ENCODE data around the gene NAA11. TPM values are rescaled to one million over a fixed set of nuclear protein-coding genes. Genes with fewer than 3 reads are reported as not detected.

NAA11 gene
- total and polyA plus RNA-seq, 7 experiments from 2014 or later: not detected

DNA sequence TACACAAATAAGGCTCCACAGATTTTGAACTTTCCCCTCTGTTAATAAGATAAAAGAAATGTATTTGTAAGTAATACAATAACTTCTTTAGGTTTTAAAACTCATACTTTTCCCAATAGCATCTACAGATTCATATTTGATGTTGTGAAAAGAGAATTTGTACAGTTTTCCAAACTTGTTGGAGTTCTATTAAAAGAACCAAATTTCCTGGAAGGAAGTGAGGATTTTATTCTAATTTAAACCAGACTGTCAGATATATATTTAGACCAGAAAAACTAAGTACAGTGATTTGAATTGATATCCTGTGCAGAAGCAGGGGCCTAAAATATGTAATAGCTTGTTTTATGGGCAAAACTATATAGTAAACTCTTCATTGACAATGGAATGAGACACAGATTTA, 53.7 kb downstream of the NAA11 start:
- CTCF ChIA-PET: no interaction called here
- Histone ChIP-seq H3K4me1 (ENCODE audit: control insufficient read depth in 2 of 2, insufficient read depth in 2 of 2, low read length in 2 of 2) (no peaks in the 10 kb centered on the region), H3K27ac (ENCODE audit: low read depth, low read length) (no peak overlapping the region), H3K36me3 (ENCODE audit: control insufficient read depth in 2 of 3, insufficient read depth in 3 of 3, low read length in 3 of 3) (no peaks in the 10 kb centered on the region), H3K9me3 (ENCODE audit: control insufficient read depth in 2 of 3, low read length in 3 of 3) (no peaks in the 10 kb centered on the region), H3K27me3 (ENCODE audit: control insufficient read depth in 2 of 2, insufficient read depth in 2 of 2, low read length in 2 of 2) (no peaks in the 10 kb centered on the region), H3K4me3 (ENCODE audit: low read length) (no peak overlapping the region)
- no peak for DNase-seq
- no peaks in the 10 kb centered on the region for H3K9me3 Mint-ChIP-seq
- no peaks in the 10 kb centered on the region for H3K4me1 Mint-ChIP-seq
- POLR2A ChIA-PET: no interaction called here
- H3K36me3 Mint-ChIP-seq: no peaks in the 10 kb centered on the region
- ATAC-seq: no peak
- intact Hi-C loops (cut with micrococcal nuclease): no loop called here
- no peak overlapping the region for H3K27ac Mint-ChIP-seq
- no peaks in the 10 kb centered on the region for H3K27me3 Mint-ChIP-seq
- H3K4me3 Mint-ChIP-seq: no peak overlapping the region

DNA sequence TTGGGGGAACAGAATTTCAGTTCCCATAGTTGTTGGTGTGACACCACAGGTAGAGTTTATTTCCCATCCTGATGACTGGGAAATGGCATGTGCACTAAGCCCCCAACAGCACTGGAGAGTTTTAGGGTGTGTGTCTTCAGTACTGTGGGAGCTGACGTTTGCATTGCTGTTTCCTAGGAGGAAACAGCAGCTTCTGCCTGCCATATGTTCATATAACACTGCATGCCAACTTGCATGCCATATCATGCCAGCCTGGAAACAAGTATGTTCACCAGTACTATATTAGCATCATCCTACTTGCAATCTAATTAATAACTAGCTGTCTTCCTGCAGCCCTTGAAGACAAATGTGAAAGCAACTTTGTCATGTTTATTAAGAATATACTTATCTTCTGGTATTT, 58.2 kb downstream of the NAA11 start:
- POLR2A ChIA-PET: no interaction called here

More for the DNA sequence above, 58.2 kb downstream of the NAA11 start:
- no peaks in the 10 kb centered on the region for H3K27me3 Mint-ChIP-seq
- no peak for DNase-seq
- no peak for ATAC-seq
- no peak overlapping the region for H3K4me3 Mint-ChIP-seq
- CTCF ChIA-PET: no interaction called here
- intact Hi-C loops (cut with micrococcal nuclease): no loop called here
- H3K27ac Mint-ChIP-seq: no peak overlapping the region
- no peaks in the 10 kb centered on the region for H3K4me1 Mint-ChIP-seq
- H3K36me3 Mint-ChIP-seq: no peaks in the 10 kb centered on the region
- Histone ChIP-seq H3K36me3 (ENCODE audit: control insufficient read depth in 2 of 3, insufficient read depth in 3 of 3, low read length in 3 of 3) (no peaks in the 10 kb centered on the region), H3K9me3 (ENCODE audit: control insufficient read depth in 2 of 3, low read length in 3 of 3) (no peaks in the 10 kb centered on the region), H3K27me3 (ENCODE audit: control insufficient read depth in 2 of 2, insufficient read depth in 2 of 2, low read length in 2 of 2) (no peaks in the 10 kb centered on the region), H3K27ac (ENCODE audit: low read depth, low read length) (no peak overlapping the region), H3K4me3 (ENCODE audit: low read length) (no peak overlapping the region), H3K4me1 (ENCODE audit: control insufficient read depth in 2 of 2, insufficient read depth in 2 of 2, low read length in 2 of 2) (no peaks in the 10 kb centered on the region)
- H3K9me3 Mint-ChIP-seq: no peaks in the 10 kb centered on the region

Other genes starting within 250 kb of the NAA11 start
- not detected for gene GK2, start 82.2 kb upstream of the NAA11 start, total RNA-seq
- not detected for gene GK2, start 82.2 kb upstream of the NAA11 start, polyA plus RNA-seq

Data from naive thymus-derived CD4-positive, alpha-beta T cell (primary cell).